Panc1 (cell line): ENCODE measurements around the gene PRKAG3. TPM values are rescaled to one million over a fixed set of nuclear protein-coding genes. Genes with fewer than 3 reads are reported as not detected.
A peak's percentile ranks its signal among the peaks of the same experiment; 100 is the strongest.

Experiments
- ATAC-seq: fragments of 200-7000 bp; cut with Tn5 transposase; 2 replicates; pipeline ENCODE4 v1.9.1; 2020; ENCODE audit warnings: mild to moderate bottlenecking, moderate library complexity
- BruUV-seq: library from RNA; stranded (reverse); fragments of 400-500 nt; replicated peaks from 2 replicates; lab custom pipeline; 2021; lab: Mats Ljungman, UMichigan
- CTCF ChIA-PET: fragments of 300-600 bp; sonication (Branson Sonifier 250); formaldehyde crosslinking; loops from one replicate; lab custom pipeline; 2022; ENCODE audit warnings: antibody characterized with exemption; lab: Charles Lee
- POLR2A ChIA-PET: fragments of 300-600 bp; sonication (Branson Sonifier 250); formaldehyde crosslinking; loops from one replicate; lab custom pipeline; 2022; ENCODE audit warnings: antibody characterized with exemption; lab: Charles Lee
- DNase-seq: peaks from one replicate; pipeline ENCODE4 v3.0.0-alpha.2; 2010; ENCODE audit warnings: low read depth, low spot score
- H3K27ac ChIP-seq: 2 replicates; pipeline ENCODE4 v1.5.1; 2011; ENCODE audit warnings: mild to moderate bottlenecking, low read length, inconsistent platforms
- H3K27me3 ChIP-seq: fragments of 200-500 bp; sonication (Bioruptor generic); 2 replicates; pipeline ENCODE4 v1.6.0; 2014; ENCODE audit warnings: low read length, inconsistent platforms; ENCODE audit not compliant: control insufficient read depth, insufficient read depth
- H3K36me3 ChIP-seq: fragments of 200-500 bp; sonication (Bioruptor generic); 2 replicates; pipeline ENCODE4 v1.5.1; 2014; ENCODE audit warnings: inconsistent platforms, mild to moderate bottlenecking, low read length, moderate library complexity; ENCODE audit not compliant: control insufficient read depth, insufficient read depth
- H3K4me1 ChIP-seq: 2 replicates; pipeline ENCODE4 v1.5.1; 2011; ENCODE audit warnings: inconsistent platforms, mild to moderate bottlenecking, low read length, moderate library complexity; ENCODE audit not compliant: control insufficient read depth, insufficient read depth
- H3K4me3 ChIP-seq, 2 experiments: 2 replicates each; pipeline ENCODE4 v1.5.1; 2011 to 2012; ENCODE audit warnings: low read depth in 2 of 2, low read length in 2 of 2, mild to moderate bottlenecking in 2 of 2, inconsistent platforms in 1 of 2, moderate library complexity in 1 of 2
- H3K9me3 ChIP-seq: fragments of 200-500 bp; sonication (Bioruptor generic); 2 replicates; pipeline ENCODE4 v1.5.1; 2014; ENCODE audit warnings: low read depth, mild to moderate bottlenecking, inconsistent platforms, low read length, moderate library complexity; ENCODE audit not compliant: control insufficient read depth, insufficient read depth
- CTCF ChIP-seq: fragments of 450-650 bp; IDR thresholded peaks from 2 replicates; pipeline ENCODE4 v1.5.1; 2017; ENCODE audit warnings: mild to moderate bottlenecking
- POLR2AphosphoS5 ChIP-seq: IDR thresholded peaks from 2 replicates; pipeline ENCODE4 v1.6.1; 2012; ENCODE audit warnings: mild to moderate bottlenecking, low read depth, low read length, moderate library complexity
- REST ChIP-seq, 2 experiments: IDR thresholded peaks; 2 replicates each; pipeline ENCODE4 v1.6.1; 2011 to 2012; ENCODE audit warnings: low read depth in 2 of 2, control low read depth in 1 of 2, low read length in 1 of 2, mild to moderate bottlenecking in 1 of 2, moderate library complexity in 1 of 2; ENCODE audit not compliant: insufficient read depth in 1 of 2
- SIN3A ChIP-seq: IDR thresholded peaks from 2 replicates; pipeline ENCODE4 v1.6.1; 2012; ENCODE audit warnings: low read depth, mild to moderate bottlenecking, low read length, moderate library complexity, borderline replicate concordance; ENCODE audit not compliant: insufficient read depth
- TCF7L2 ChIP-seq: IDR thresholded peaks from 2 replicates; pipeline ENCODE4 v1.6.1; 2011; ENCODE audit warnings: mild to moderate bottlenecking, low read depth, low read length, inconsistent platforms
- in situ Hi-C: cut with HindIII; loops from 2 replicates; pipeline ENCODE4 v1.10.0; 2016; ENCODE audit warnings: low sequenced_read_pairs, low pct_unique_long_range_greater_than_20kb
- intact Hi-C: fragments of 100-400 bp; cut with micrococcal nuclease; formaldehyde crosslinking; loops from one replicate; pipeline ENCODE4 v1.10.0; 2022; ENCODE audit not compliant: unreplicated experiment
- total RNA-seq: library from RNA; stranded (reverse); gene quantifications from one replicate; pipeline ENCODE4 v1.2.1, GENCODE V29; 2021; ENCODE audit not compliant: unreplicated experiment

The PRKAG3 gene
- total RNA-seq, 1 experiment from 2014 or later: not detected

DNA sequence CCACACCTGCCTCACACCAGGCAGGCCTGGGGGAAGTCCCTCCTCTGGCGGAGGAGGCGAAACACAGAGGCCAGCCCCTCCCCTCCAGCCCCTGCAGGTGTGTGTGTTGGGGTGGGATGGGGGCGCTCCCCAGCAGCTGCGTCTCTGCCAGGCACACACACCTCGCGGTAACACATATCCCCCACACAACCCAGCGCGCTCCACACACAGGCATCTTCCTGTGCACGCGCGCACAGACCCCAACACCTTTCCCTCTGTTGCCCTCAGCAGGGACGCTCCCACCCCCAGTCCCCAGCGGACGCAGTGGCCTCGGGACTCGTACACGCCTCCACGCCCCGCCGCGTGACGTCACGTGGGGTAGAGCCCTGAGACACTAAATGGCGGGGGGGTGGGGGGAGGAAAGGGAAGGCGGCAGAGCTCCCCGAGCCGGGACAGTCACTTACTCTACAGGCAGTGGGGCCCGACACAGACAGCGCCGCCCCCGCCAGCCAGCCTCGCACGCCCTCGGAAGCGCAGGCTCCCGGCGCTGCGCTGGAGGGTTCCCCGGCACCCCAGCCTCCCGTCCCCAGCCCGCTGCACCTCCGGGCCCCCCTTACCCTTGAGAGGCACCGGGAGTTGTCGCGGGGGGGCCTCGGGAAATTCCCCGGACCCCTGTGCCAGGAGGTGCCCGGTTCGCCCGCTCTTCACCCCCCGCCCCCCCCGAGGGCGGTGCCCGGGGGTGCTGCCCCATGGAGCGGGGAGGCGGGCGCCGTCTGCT lies 48.7 kb upstream of the PRKAG3 start, which contains the start of gene WNT10A:
Gene WNT10A, plus strand, starts transcription at position 751 of the 757 bp plus-strand sequence. CDS start 144 bp downstream, outside the sequence.
- ATAC-seq (peak; percentile 51), DNase-seq (no peak)
- intact Hi-C loops (no loop called here), in situ Hi-C loops (no loop called here)
- BruUV-seq: no TSS peak
- H3K4me1 ChIP-seq: peaks cover 28% of the 10 kb centered on the region
- POLR2A ChIA-PET: interaction anchor here (0.6 to 0.7 kb wide), 2 partner anchors 11 to 222 kb away, joined by 5 to 10 read pairs; no protein-coding TSS in a partner anchor
- TF ChIP-seq TCF7L2: no peak
- TF ChIP-seq CTCF: no peak
- no peak for TF ChIP-seq REST (IDR thresholded peaks at IDR 0.05; ENCODE audit: insufficient read depth in 1 of 2, low read depth in 2 of 2, low read length in 1 of 2)
- no peak for TF ChIP-seq POLR2AphosphoS5
- no peak for TF ChIP-seq SIN3A
- no peaks in the 10 kb centered on the region for H3K36me3 ChIP-seq
- CTCF ChIA-PET: interaction anchor here (0.7 kb wide), 2 partner anchors 151 to 157 kb away, joined by 3 to 5 read pairs; no protein-coding TSS in a partner anchor
- no peaks in the 10 kb centered on the region for H3K9me3 ChIP-seq
- H3K27ac ChIP-seq: no peak within 1 kb of the TSS
- no peaks in the 10 kb centered on the region for H3K27me3 ChIP-seq
- H3K4me3 ChIP-seq: peak within 1 kb of the TSS; percentile 35 to 48

DNA sequence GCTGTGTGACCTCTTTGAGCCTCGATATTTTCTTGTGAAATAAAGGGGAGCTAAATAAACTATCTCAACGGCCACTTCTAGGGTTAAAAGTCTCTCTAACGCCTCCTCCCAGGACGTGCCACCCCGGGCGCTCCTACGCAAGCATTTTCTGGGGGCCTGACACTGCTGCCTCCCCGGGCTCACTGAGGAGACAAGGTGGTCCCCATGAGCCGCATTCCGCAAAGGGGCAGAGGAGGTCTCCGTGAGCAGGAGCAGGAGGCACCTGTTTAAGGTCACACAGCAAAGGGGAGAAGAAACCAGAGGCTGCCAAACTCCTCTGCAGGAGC lies 48.1 kb upstream of the PRKAG3 start:
- Histone ChIP-seq H3K4me3 (peak overlapping the region in 1 of 2 experiments; percentile 48; a peak in 2 of 4 replicates), H3K27ac (no peak overlapping the region), H3K36me3 (no peaks in the 10 kb centered on the region), H3K27me3 (no peaks in the 10 kb centered on the region), H3K9me3 (no peaks in the 10 kb centered on the region), H3K4me1 (peaks cover 28% of the 10 kb centered on the region)
- DNase-seq (no peak), ATAC-seq (no peak)
- ChIA-PET POLR2A (no interaction called here), CTCF (interaction anchor here (1.0 to 6.0 kb wide), 2 partner anchors 15 to 18 kb away, joined by 3 to 102 read pairs; no protein-coding TSS in a partner anchor)
- intact Hi-C loops: no loop called here
- BruUV-seq: no TSS peak
- in situ Hi-C loops: no loop called here
- TF ChIP-seq POLR2AphosphoS5 (no peak), TCF7L2 (no peak), REST (IDR thresholded peaks at IDR 0.05; ENCODE audit: insufficient read depth in 1 of 2, low read depth in 2 of 2, low read length in 1 of 2) (no peak), CTCF (no peak), SIN3A (no peak)
